Choroid plexus epithelial cell (primary cell): Measurements from ENCODE around the gene ZNRF2.

ENCODE experiments used
- DNase-seq: peaks from one replicate; pipeline ENCODE4 v3.0.0-alpha.2; 2010; ENCODE audit warnings: low read depth
- H3K4me3 ChIP-seq: 2 replicates; pipeline ENCODE4 v1.5.1; 2011; ENCODE audit warnings: low read depth, mild to moderate bottlenecking, control low read depth, low read length, moderate library complexity
- CTCF ChIP-seq: conservative IDR thresholded peaks from 2 replicates; pipeline ENCODE4 v1.5.1; 2011; ENCODE audit warnings: low read depth, mild to moderate bottlenecking, control low read depth, inconsistent platforms, low read length, moderate library complexity

Gene ZNRF2

GRCh38 chr7:30245913-30246312 lies 38.5 kb upstream of the ZNRF2 start:
- TF ChIP-seq CTCF: no peak
- no peak overlapping the region for H3K4me3 ChIP-seq
- no peak for DNase-seq

- H3K4me3 ChIP-seq: no peak overlapping the region
- TF ChIP-seq CTCF: no peak
- no peak for DNase-seq
Observed at GRCh38 chr7:30246392-30246791, 38.0 kb upstream of the ZNRF2 start.

- no peak for TF ChIP-seq CTCF
- H3K4me3 ChIP-seq: no peak overlapping the region
- no peak for DNase-seq
Observed at GRCh38 chr7:30247541-30248401, 36.6 kb upstream of the ZNRF2 start.

GRCh38 chr7:30249316-30249715 lies 35.1 kb upstream of the ZNRF2 start:
- no peak for DNase-seq
- no peak for TF ChIP-seq CTCF
- no peak overlapping the region for H3K4me3 ChIP-seq

- DNase-seq: no peak
- H3K4me3 ChIP-seq: no peak overlapping the region
- TF ChIP-seq CTCF: no peak
Observed at GRCh38 chr7:30249986-30250774, 34.2 kb upstream of the ZNRF2 start.

GRCh38 chr7:30251708-30252329 lies 32.6 kb upstream of the ZNRF2 start:
- no peak for TF ChIP-seq CTCF
- no peak overlapping the region for H3K4me3 ChIP-seq
- DNase-seq: peak; percentile 12
